Measurements from ENCODE around the gene HLA-DQB2.

DNA sequence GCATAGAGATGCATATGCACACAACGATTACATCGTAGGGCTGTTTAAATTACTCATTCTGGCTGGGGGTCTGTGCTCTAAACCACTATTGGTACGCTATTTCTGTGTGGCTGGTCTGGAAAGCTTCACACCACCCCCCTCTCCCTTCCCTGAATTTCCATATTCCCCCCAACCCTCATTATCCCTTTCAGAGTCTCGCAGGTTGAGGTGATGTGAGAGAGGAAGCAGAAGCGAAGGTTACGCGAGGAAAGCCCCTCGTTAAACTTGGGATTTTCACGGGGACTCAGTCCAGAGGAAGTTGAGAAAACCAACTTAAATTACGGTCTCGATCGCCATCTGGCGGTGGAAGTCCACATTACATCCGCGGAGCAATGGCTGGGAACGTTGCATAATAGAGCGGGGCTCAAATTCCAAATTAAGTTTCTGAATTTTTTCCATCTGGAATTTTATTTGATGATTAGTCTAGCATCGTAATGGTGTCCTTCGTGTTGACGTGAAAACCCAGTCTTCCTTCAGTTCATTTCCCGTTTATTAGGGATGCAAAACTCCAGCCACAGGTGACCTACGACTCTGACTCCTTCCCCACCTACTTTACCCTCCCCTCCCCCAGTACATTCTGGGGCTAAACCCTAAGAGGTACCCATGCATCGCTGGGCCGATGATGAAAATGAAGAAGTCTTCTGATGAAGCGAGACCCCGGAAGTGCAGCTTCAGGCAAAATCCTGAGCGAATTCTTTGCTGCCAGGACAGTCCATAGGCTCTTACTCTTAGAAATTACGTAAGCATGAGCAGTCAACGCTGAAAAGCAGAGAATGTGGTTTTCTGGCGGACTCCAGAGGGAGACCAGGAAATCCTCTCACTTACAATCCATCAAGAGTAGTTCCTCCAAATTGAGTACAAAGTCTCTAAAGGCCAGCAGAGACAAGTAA lies 33.8 kb upstream of the HLA-DQB2 start:
- TF ChIP-seq, protein P1, sequence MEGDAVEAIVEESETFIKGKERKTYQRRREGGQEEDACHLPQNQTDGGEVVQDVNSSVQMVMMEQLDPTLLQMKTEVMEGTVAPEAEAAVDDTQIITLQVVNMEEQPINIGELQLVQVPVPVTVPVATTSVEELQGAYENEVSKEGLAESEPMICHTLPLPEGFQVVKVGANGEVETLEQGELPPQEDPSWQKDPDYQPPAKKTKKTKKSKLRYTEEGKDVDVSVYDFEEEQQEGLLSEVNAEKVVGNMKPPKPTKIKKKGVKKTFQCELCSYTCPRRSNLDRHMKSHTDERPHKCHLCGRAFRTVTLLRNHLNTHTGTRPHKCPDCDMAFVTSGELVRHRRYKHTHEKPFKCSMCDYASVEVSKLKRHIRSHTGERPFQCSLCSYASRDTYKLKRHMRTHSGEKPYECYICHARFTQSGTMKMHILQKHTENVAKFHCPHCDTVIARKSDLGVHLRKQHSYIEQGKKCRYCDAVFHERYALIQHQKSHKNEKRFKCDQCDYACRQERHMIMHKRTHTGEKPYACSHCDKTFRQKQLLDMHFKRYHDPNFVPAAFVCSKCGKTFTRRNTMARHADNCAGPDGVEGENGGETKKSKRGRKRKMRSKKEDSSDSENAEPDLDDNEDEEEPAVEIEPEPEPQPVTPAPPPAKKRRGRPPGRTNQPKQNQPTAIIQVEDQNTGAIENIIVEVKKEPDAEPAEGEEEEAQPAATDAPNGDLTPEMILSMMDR (conservative IDR thresholded peaks at IDR 0.05 in 1 of 2, IDR thresholded peaks at IDR 0.05 in 1 of 2; ENCODE audit: low read depth in 1 of 2, low read length in 2 of 2), result peak; percentile 72 to 80
- TF ChIP-seq EZH2 (IDR thresholded peaks at IDR 0.05; ENCODE audit: low read length, missing control alignments), result no peak
